HG02943 (cell line): ENCODE measurements around the gene IL22RA1.
A peak's percentile ranks its signal among the peaks of the same experiment; 100 is the strongest.

Experiments used
- ATAC-seq: cut with Tn5 transposase; IDR thresholded peaks from one replicate; pipeline ENCODE4 v1.9.1; 2021; ENCODE audit warnings: mild to moderate bottlenecking, low read depth, moderate library complexity; ENCODE audit not compliant: unreplicated experiment

The IL22RA1 gene

DNA sequence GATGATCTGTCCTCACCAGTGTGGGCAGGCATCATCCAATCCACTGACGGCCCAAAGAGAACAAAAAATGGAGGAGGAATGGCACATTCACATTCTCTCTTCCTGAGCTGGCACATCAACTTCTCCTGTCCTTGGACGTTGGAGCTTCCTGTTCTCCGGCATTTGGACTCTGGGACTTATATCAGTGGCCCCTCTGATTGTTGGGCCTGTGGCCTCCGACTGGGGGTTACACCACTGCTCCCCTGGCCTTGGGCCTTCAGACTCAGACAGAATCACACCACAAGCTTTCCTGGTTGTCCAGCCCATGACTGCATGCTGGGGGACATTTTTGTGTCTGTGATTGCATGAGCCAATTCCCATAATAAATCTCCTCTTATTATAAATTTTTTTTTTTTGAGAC lies 24.1 kb upstream of the IL22RA1 start:
- ATAC-seq, result no peak

DNA sequence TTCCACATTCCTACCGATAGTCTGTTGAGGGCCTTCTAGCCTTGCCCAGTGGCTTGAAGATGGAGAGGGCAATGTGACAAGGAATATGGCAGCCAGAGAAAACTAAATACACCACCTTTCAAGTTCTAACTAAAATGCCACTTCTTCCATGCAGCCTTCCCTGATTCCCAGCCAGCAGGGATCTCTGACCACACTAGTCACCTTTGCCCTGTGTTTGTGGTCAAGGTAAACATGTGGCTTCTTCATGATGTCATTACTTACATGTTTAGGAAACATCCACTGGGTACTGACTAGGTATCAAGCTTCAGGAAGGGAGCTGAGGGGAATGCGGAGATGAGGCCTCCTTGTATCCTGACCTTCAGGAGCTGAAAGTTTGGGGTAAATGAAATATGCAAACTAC lies 22.6 kb upstream of the IL22RA1 start:
- no peak for ATAC-seq

DNA sequence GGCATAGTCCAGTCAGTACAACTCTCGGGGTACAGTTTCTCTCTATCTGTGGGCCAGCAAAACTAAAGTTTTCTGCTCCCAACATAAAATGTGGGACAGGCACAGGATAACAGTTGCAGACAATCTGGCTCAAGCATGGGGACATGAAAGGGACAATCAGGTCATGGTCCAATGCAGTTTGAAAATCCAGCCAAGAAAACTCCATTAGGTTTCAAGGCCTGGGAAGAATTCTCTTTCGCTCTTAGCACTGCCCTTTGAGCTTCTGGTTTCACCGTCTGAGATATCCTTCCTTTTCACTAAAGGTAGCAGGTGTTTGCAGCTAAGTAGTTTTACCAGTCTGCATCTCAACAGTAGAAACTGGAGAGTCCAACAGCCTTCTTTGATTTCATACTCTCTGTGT lies 21.1 kb upstream of the IL22RA1 start:
- no peak for ATAC-seq

DNA sequence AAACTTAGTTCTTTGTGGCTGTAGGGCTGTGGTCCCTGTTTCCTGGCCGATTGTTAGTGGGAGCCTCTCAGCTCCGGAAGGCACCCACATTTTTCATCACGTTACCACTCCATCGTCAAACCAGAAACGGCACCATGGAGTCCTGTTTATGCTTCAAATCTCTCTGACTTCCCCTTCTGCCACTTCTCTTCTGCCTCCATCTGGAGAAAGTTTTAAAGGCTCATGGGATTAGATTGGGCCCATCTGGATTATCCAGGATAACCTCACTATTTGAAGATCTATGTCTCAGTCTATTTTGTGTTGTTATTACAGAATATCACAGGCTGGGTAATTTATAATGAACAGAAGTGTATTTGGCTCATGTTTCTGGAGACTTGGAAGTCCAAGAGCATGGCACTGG lies 19.3 kb upstream of the IL22RA1 start:
- no peak for ATAC-seq

DNA sequence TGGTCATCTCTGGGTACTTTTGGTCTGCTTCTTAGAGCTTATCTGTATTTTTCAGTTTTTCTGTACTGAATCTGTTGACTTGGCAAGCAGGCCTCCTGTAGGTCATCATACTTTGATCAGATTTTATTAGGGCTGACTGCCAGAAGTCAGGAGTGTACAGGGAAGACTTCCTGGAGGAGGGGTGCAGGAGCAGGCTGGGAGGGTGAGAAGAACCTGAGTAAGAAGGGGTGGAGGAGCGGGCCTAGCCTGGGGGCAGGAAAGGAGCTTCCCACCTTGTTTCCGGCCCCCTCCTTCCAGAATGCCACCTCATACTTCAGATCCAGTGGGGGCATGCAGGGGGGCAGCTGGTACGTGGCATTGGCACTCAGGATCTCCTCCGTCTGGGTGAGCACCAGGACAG lies 18.3 kb upstream of the IL22RA1 start:
- ATAC-seq, result no peak

GRCh38 chr1:24159366-24159765 lies 16.4 kb upstream of the IL22RA1 start:
- no peak for ATAC-seq

DNA sequence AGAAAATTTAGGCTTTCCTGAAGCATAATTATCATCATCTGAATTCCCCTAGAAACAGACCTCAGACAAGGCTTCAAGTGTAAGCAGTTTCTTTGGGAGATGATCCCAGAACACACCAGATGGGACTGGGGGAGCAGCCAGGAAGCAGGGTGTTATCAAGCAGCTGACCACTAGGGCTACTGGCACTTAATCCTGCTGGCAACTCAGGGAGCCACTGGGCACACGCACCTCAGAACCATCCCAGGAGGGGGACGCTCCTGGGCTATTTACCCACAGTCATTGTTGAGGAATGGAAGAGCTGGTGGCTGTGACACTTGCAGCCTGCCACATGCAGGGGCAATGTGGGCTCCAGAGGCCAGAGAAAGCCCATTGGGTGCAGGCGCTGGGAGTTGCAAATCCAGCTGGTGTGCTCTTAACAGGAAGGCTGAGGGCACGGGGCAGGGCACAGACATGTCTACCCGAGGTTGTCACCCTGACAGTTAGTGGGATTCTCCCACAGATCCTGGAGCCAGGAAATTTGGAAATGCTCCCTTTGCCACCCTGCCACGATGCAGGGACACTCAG lies 15.1 kb upstream of the IL22RA1 start:
- no peak for ATAC-seq

DNA sequence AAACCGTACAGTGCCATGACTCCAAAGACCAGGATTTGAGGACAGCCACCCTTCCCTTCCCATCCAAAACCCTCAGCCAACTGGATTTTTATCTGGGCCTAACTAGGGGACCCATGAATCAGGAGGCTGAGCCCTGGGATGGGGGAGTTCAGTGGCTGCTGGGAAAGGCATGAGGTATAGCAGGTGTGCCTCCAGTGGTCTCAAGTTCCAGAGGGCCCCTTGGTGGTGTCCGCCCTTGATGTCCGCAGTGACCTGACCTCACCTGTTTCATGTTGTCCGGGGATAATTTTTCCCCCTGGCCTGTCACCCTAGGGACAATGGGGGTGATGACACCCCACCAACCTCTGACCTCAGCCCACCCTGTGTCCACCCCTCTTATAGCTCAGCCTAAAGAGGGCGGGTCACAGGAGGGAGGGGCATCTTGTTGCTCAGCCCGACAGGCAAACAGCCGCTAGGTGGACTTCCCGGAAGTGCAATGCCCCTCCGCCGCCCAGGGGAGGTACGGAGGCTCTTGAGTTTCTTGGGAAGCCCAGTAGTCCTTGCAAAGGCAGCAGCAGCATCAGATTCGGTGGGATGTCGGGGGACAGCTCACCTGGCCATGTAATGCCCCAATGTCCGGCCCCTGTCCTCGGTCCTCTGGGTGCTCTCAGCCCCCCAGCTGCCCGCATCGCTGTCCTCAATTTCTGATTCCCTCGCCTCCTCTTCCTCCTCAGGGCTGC lies 13.8 kb upstream of the IL22RA1 start:
- no peak for ATAC-seq

- no peak for ATAC-seq
Observed at GRCh38 chr1:24155011-24155782, 12.3 kb upstream of the IL22RA1 start.

GRCh38 chr1:24154215-24154614 lies 11.3 kb upstream of the IL22RA1 start:
- ATAC-seq, result no peak

DNA sequence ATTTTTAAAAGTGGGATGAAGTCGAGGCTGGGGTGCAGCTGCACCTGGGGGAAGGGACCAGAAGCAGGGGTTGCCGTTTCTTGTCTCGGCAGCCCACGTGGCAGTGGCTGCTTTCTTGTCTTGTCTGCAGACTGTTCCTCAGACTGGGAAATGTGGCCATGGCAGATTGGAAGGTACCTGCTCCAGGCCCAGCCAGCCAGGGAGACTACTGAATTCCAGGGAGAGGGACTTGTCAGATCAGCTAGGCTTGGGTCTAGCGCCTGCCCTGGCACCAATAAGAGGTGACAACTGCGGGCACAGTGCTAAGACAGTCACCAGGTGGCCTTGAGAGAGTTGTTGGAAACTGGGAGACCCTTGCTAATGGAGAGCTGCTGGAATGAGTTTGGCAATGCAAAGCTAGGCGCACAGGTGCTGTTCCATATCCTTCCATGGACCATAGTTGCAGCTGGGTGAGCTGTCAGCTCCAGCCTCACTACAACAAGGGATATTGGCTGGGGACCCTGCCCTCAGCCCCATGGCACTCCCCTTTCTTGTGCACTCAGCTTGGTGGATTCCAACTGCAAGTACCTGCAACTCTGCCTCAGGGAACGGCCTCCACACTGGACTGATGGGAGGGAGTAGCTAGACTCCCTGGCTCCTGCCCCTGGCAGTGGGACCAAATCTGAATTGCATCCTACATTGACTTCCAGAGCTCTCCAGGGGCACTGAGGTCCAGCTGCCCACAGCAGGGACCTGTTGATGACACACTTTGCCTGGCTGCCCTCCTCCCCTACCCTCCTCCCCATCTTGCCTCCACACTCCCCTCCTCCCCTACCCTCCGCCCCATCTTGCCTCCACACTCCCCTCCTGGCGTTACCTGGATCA lies 9.9 kb upstream of the IL22RA1 start:
- ATAC-seq, result no peak

GRCh38 chr1:24151175-24151533 lies 8.2 kb upstream of the IL22RA1 start:
- ATAC-seq, result no peak

GRCh38 chr1:24150234-24151174 lies 7.6 kb upstream of the IL22RA1 start:
- ATAC-seq, result peak; percentile 88

- ATAC-seq, result no peak
Observed at GRCh38 chr1:24149866-24150233, 6.9 kb upstream of the IL22RA1 start.

- ATAC-seq, result no peak
Observed at GRCh38 chr1:24147816-24148215, 4.9 kb upstream of the IL22RA1 start.

DNA sequence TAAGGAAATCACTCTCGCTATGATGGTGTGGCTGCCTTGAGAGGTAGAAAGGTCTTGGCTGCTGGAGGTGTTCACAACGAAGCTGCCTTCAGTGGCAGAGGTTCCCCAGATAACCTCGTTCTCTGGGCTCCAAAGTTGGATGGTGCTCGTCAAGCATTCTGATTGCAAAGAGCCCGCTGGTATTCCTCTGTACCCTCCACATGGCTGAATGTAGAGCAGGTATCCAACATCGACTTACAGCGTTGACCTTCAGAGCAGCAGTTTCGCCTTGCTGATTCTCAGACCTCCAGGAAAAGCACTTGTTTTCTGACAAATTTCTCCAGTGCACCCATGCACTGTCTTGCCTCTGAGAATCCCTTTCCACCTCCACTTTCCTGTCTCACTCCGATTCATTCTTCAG lies 4.3 kb upstream of the IL22RA1 start:
- no peak for ATAC-seq

DNA sequence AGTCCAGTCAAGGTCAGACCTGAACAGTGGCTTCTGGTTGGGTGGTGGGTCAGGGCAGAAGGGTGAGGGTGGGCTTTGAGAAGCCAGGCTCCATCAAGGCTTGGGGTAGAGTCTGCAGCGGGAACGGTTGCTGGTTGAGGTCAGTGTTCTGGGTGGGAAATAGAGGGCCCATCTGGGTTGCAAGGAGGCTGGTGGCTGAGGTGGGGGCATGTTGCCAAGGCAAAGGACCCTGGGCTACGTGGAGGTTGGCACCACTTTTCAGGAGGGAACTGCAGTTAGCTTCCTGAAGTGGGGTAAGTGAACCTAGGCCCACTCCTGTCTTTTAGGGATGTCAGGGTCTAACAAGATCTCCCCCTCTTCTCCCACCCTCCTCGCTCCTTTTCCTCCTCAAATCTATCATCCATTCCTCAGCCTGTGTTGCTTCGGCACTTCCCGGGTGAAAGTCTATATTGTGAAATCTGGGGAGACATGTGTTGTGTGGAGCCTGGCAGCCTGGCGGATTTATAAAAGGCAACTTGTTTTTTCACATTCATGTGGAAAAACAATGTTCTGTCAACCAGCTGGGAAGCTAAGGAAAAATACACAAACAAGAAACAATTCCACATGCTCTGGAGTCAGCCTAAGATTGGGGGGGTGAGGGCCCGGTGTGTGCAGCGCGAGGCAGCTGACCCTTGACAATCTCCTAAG lies 1.5 kb downstream of the IL22RA1 start:
- ATAC-seq, result no peak

- no peak for ATAC-seq
Observed at GRCh38 chr1:24140741-24141181, 2.2 kb downstream of the IL22RA1 start.

DNA sequence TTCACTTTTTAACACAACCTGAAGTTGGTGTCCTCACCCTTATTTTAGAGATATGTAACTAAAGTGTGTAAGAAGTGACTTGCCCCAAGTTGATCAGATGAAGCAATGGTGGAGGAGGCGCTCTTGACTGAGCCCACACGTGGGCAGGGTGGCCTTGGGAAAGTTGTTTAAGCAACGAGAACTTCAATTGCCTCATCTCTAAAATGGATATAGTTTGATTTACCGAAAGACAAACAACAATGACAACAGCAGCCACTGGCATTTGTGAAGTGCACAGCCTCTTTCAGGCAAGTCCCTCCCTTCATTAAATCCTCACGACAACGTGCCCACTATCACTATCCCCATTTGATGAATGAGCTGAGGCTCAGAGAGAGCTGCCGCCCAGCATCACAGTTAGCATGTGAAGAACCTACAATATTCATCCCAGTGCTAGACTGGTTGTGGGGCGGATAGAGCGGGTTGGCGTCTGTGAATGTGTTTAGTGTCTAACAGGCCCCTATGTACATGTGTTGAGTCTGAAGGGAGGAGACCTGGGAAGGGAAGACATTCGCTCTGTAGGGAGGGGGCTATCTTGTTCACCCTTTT lies 3.0 kb downstream of the IL22RA1 start:
- no peak for ATAC-seq
